ENCODE measurements around the gene CFDP1.
"Not testable (repeated sequence)": the region's sequence is repeated elsewhere in the genome, so short reads cannot be mapped to it uniquely, and the experiment has no call there.

CFDP1 gene

DNA sequence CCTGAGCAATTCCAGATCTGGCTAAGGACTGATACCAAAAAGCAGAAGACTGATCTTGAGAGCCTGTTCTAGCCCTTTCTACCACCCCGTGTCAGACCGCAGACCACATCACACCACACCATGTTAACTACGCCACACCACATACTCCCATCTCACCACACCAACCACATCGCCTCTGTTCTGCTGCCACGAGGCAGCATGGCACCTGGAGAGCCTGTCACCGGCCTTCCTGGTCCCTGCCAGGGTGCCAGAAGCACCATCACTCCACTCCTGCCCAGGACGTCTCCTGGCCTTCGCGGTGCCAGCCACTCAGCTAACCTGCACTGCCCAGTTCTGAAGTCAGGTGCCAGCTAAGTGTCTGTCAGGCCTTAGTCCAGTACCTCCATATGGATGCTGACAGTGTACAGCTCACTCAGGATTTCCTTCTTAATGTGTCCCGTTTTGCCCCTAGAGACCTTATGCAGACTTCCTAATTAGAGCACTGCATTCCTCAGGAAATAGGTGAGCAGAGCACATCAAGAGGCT lies 144.6 kb downstream of the CFDP1 start:
- peak; percentile 44 for DNase-seq

DNA sequence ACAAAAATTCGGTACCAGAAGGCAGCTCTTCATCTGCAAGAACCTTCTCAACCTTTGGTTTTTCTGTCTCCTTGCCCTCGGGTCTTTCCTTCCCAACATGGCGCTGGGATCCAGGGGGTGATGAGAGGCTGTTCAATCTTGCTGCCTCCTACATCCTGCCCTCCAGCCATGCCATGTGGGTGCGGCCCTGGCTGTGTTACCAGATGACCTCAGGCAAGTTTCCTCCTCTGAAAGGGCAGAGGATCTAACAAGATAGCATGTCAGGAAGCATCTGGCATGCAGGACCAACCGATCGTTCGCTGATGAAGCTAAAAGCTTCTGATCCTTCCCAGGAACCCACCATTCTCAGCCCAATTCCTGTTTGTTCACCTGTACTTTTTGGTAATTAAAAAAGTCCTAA lies 145.1 kb downstream of the CFDP1 start:
- DNase-seq: no peak

DNA sequence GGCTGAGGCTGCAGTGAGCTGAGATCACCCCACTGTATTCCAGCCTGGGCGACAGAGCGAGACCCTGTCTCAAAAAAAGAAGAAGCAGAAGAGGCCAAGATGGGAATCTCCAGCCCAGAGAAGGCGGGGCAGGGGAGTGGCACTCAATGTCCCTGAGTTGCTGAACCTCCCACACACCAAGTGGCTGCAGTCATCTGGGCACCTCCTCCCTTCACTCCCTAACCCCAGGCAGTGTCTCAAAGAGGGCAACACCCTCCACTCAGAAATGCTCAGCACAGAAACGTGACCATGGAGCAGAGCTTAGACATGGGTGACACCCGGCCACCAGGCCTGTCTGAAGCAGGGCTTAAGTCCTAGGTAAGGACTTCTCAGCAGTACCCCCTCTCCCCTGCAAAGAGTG lies 145.6 kb downstream of the CFDP1 start:
- no peak for DNase-seq

DNA sequence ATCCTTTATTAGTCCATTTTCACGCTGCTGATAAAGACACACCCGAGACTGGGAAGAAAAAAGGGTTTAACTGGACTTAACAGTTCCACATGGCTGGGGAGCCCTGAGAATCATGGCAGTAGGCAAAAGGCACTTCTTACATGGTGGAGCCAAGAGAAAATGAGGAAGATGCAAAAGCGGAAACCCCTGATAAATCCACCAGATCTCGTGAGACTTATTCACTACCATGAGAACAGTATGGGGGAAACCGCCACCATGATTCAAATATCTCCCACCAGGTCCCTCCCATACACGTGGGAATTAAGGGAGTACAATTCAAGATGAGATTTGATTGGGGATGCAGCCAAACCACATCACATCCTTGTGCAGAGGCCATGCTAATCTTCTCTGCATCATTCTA lies 146.9 kb downstream of the CFDP1 start:
- DNase-seq: no peak

DNA sequence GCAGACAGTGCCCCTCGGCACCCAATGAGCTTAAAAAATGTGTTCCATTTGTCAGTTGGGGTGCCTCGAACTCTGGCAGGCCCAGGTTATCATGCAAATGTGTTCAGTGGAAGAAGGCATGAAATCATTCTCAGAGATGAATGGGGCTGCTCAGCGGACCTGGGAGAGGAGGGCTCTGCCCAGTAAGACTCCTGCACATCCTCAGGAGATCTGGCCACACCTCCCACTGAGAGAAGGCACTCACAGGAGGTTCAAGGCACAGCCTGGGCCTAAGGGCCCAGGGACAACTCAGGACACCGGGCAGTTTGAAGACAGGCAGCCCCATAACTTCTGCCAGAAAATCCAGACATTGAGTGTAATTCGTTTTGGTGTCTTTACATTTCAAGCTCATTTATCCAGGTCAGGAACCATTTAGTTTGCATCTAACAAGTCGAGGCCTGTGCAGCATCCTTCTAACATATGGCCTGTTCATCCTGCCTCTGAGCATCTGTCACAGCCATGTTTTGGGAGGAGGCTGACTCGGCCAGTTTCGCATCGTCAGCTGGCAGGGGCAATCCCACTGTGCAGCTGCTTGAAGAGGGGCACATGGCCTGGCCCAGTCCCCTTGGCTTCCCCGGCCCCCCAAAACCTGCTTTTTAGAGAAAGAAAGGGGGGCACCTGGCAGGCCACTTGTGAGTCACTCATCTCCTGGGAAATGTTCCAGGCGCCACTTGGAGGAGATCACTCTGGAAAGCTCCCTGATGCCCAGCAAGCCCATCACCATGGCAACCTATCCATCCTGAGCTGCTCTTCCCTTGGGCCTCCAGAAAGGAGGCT lies 150.6 kb downstream of the CFDP1 start:
- DNase-seq: no peak

DNA sequence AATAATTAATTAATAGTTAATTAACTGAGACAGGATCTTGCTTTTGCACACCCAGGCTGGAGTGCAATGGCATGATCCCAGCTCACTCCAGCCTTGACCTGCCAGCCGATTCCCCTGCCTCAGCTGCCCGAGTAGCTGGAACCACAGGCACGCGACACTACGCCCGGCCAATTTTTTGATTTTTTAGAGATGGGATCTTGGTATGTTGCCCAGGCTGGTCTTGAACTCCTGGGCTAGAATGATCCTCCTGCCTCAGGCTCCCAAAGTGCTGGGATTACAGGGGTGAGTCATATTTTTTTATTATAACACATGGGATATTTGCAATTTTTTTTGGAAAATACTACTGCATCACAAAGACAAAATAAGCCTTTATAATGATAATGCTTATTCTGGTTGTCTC lies 151.5 kb downstream of the CFDP1 start:
- DNase-seq: no peak

DNA sequence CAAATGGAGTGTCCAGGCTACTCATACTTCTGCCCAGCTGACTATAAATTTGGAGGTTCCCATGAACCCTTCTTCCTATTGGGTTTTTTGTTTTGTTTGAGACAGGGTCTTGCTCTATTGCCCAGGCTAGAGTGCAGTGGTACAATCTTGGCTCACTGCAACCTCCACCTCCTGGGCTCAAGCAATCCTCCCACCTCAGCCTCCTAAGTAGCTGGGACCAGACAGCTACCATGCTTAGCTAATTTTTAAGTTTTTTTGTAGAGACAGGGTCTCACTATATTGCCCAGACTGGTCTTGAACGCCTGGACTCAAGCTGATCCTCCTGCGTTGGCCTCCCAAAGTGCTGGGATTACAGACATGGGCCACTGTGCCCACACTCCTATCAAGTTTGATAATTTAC lies 152.3 kb downstream of the CFDP1 start:
- not testable (repeated sequence) for DNase-seq

DNA sequence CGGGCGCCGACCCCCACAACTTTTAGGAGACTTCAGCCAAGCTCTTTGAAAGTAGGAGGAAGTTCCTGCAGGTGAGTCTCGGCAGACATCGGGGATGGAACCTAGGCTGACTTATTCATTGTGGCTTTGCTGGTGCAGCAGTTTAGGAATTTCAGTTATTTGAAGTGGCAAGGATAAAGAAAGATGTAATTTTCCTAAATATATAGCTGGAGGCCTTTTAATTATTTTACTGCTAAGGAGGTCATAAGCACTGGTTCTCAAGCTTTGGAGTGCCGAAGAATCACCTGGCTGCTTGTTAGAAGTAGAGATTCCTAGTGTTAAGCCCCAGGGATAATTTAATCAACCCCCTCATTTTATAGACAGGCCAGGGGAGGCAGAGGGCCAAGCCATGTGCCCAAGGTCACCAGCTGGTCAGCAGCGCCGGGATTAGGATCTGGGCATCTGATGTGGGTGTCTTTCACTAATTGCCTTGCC lies 152.9 kb downstream of the CFDP1 start:
- no peak for DNase-seq

DNA sequence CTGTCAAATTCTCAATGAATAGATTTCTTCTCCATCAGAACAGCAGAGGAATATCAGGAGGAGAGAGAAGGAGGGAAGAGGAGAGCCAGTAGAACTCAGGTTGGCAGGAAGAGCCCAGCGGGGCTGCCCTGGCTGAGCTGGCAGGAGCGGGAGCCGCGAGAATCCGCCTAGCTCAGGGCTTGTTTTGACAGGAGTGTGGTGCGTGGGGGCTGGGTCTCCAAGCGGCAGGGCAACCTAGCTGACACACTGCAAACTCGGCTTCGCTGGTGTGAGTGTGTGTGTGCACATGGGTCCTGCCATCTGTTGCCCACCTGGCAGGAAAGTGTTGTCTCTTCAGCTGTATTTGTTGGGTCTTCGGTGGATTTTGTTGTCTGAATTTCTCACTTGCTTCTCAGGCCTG lies 154.0 kb downstream of the CFDP1 start:
- DNase-seq: no peak

DNA sequence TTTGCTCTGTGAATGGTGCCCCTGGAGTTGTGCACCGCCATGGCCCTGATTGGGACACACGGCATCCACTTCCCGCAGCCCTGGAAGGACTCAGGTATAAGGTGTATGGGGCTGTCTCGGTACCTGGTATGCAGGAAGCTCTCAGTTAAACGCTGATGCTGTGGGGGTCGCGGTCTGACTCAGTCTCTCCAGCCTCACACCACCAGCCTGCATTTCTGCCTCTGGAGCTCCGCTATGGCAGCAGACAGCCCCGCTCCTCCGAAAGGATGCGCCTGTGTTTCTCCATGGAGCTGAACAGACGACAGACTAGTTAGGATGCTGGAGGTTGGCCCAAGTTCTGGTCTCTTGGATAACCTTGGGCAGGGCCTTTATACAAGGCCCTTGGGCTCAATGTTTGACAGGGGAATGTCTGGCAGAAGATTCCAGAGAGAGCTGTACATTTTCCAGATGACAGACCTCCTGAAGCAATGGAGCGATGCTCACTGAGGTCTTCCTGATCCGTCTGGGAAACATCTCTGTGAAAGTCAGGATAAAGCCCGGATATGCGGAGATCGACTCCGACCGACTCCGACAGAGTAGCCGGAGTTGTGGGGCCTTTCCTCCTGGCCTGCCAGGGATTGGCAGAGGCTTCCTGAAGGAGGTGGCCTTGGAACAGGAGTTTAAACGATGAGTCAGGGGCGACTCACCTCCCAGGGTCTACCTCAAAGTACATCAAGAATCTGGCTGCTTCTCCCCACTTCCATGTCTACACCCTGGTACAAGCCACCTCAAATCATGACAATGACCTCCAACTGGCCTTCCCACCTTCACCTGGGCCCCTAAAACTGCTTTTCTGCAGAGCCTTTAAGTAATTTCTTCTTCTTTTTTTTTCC lies 160.0 kb downstream of the CFDP1 start:
- no peak for DNase-seq

DNA sequence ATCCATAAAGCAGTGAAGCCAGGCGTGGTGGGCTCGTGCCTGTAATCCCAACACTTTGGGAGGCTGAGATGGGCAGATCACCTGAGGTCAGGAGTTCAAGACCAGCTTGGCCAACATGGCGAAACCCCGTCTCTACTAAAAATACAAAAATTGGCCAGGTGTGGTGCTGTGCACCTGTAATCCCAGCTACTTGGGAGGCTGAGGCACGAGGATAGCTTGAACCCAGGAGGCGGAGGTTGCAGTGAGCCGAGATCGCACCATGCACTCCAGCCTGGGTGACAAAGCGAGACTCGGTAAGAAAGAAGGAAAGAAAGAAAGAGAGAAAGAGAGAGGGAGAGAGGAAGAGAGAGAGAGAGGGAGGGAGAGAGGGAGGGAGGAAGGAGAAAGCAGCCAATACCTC lies 160.7 kb downstream of the CFDP1 start:
- not testable (repeated sequence) for DNase-seq

DNA sequence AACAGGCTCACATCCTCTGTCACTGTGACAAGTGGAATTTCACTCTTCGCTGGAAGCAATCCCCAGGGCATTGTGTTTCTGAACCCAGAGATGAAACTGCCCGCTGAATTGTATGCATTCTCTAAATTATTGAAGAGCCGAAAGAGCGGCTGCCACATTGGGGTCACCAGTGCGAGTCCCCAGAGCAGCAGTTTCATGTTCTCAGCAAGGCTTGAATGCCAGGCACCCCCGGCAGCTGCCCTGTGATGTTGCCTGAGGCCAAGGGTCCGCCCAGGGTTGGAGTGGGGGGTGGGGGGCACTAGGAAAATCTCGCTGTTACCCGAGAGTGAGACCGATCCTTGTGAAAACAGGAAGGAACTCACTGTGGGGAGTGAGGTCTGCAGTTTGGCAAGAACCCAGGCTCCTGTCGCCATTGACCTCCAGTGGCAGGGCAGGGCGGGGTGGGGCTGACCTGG lies 161.2 kb downstream of the CFDP1 start:
- no peak for DNase-seq

DNA sequence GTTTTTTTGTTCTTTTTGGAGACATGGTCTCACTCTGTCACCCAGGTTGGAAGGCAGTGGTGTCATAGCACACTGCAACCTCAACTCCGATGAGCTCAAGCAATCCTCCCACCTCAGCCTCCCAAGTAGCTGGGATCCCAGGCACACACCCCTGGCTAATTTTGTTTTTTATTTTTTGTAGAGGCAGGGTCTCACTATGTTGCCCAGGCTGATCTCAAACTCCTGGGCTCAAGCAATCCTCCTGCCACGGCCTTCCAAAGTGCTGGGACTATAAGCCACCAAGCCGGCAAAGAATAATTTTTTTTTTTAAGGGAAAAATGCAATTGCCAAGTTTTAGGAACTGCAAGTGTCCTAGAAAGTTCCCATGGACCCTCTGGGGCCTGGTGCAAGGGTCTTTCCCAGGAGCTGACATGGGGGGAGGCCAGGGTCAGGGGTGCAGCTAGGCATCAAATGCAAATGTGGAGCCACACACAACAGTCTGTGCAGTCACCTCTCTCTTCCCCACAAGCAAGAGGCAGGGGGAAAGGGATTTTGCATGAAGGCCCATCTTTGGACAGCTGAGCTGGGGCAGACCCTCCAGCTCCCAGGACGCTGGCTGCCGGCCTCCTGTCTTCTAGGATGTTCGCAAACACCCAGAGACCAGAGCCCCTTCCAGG lies 161.7 kb downstream of the CFDP1 start:
- DNase-seq: no peak

DNA sequence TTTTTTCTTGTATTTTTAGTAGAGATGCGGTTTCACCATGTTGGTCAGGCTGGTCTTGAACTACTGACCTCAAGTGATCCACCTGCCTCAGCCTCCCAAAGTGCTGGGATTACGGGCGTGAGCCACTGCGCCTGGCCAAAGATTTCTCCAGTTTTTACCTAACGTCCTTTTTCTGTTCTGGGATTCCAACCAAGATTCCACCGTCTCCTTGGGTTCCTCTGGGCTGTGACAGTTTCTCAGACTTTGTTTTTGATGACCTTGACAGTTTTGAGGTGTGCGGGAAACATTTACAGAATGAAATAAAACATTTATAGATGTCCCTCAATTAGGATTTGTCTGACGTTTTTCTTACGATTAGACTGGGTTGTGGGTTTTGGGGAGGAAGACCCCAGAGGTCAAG lies 163.9 kb downstream of the CFDP1 start:
- not testable (repeated sequence) for DNase-seq

DNA sequence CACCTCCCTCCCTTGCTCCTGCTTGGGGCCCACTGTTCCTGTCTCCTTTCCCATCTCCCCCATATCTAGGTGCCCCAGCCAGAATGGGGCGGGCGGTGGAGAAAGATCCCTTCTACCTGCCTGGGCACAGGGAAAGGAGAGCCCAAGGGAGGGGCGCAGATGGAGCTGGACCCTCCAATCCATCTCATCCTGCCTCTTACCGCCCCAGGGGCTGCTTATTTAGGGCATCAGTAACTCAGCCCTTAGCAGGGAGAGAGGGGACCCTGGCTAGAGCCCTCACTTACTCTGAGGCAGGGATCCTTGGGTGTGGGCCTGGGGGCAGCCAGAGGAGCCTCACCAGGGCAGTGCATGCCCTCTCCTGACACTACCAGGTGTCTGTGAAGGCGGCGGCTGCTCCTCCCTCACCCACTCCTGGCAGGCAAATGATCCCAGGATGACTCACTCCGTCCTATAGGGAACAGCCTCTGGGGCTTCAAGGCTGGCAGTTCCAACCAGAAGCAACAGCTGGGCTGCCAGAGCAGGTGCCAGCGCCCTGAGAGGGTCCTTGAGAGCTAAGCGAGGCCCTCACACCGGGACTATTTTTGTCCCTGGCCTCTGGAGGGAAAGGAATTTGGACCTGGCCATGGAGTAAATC lies 165.6 kb downstream of the CFDP1 start:
- DNase-seq: no peak

DNA sequence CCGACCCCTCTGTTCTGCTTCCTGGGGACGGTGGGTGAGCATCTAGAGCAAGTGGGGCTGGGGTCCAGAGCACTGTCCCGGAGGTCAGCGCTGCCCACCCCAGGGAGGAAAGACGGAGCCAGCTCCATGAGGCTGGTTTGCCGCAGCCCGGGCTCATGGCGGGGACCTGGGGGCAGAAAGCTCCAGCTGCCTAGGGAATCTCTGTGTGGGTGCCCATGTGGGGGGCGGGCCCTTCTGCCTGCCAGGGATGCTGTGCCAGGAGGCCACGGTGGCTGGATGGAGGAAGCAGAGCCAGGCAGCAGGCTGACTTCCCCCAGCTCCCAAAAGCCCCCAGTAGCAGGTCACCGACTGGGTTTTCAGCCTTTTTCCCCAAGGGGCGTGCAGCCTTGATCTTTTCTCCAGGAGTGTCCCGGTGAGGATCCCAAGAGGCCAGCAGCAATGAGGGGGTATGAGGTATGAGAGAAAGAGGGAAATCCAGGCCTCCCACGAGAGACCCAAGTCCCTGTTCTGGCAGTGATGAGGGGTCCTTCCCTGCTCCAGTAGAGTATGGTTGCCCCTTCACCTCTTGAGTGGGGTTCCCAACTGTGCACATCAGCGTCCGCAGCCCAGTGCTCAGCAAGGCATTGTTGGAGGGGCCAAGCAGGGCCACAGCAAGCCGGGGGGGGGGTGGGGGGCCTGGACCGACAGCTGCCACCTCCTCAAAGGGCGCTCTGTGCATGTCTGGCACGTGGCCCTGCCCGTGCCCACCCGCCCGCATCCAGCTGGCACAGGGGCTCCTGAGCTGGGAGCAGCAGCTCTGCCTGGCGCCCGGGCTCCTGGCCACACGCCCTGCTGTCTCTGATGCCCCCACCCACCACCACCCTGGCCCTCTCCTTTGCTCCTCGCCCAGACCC lies 166.3 kb downstream of the CFDP1 start:
- DNase-seq: no peak

DNA sequence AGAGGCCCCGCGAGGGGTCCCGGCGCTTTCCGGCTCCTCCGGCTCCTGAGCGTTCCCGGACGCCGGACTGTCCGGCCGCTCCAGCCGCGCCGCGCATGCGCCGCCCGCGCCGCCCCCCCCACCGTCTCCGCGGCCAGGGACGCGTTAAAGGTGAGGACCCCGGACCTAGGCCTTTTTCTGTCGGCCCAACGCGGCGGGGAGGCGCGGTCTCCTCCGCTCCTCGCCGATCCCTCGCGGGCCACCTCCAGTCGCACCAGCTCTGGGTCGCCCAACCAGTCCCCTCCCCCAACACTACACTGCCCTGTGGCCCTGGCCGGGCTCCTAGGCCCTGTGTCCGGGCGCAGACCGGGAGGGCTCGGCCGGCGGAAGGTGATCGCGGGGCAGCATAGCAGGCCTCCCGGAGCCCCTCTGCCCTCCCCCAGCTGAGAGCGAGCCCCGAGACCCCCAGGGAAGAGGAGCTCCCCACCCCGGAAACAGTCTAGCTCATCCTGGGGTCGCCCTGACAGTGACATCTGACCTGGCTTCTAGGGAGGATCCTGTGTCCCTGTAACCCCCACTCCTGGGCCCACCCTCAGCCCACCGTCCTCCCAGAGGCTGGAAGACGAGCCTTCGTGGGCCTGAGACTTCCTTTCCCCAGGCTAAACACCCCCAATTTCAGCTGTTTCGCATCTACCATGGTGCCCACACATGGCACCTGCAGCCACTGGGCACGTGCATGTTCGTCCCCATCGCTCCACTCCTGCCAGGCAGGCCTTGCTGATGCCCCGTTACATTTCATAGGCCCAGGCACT lies 167.2 kb downstream of the CFDP1 start:
- no peak for DNase-seq

DNA sequence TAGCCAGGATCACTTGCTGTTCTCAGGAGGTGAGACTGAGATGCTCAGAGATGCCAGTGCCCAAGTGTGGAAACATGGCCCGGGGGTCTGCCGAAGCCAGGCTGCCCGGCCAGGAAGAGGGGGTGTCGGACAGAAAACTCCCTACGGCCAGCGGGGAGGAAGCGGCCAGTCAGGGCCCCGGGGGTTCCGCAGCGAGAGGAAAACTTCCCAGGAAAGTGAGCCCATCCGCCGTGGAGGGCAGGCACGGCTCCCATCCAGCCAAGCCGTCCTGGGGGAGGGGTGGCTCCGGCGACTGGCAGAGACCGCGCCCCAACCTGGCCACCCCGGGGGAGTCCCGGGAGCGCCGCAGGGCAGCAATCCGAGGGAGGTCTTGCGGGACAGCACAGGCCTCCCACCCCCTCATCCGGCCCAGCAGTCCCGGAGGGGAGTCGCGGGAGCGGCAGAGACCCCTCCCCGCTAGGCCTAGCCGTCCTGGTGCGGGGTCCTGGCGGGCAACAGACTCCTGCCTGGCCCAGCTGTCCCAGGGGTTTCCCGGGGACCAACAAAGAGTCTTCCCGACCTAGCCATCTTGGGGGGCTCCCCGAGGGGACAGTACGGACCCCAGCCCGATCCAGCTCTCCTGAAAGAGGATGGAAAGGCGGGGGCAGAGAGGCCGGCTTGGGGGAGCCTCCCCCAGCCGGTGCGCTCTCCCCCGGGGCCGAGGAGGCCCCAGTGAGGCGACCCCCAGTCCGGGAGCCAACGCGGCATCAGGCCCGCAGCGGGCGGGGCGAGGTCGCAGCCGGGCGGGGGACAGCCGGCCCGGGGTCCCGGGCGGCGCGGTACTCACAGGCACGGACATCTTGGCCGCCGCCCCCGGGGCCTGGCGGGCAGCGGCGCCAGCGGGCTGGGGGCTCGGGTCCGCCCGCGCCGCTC lies 168.0 kb downstream of the CFDP1 start:
- no peak for DNase-seq

DNA sequence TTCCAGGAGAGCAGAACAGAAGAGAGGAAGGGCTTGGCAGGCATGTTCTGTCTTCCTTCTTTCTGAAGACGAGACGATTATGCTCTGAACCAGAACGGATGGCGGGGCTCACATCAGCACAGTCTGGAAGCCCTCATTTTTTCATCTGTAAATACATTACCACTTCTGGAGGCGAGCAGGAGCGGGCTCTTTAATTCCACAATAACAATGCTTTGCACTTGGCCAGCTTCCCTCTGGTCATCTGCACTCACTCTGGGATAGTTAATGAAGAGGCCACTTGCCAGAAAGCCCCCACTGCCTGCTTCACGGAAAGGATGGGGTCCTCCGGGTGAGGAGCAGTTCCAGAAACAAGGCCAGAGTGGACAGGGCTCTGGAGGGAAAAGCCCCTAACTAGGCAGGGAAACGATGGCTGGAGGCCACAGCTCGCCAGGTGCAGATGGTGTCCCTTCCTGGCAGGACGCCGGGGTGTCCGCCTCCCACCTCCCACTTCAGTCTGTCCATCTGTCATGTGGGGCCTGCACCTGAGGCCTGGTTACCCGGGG lies 168.8 kb downstream of the CFDP1 start:
- no peak for DNase-seq
